Caco-2 (cell line): ENCODE data around the gene AHCYL2. TPM values are rescaled to one million over a fixed set of nuclear protein-coding genes. Genes with fewer than 3 reads are reported as not detected.
A peak's percentile ranks its signal among the peaks of the same experiment; 100 is the strongest.

Experiments
- BruUV-seq: library from RNA; stranded (reverse); fragments of 400-500 nt; replicated peaks from 2 replicates; lab custom pipeline; 2021; lab: Mats Ljungman, UMichigan
- CTCF ChIA-PET: fragments of 300-600 bp; sonication (Branson Sonifier 250); formaldehyde crosslinking; loops from one replicate; lab custom pipeline; 2022; ENCODE audit warnings: antibody characterized with exemption; lab: Charles Lee
- POLR2A ChIA-PET: fragments of 300-600 bp; sonication (Branson Sonifier 250); formaldehyde crosslinking; loops from one replicate; lab custom pipeline; 2022; ENCODE audit warnings: antibody characterized with exemption; lab: Charles Lee
- DNase-seq, 2 experiments: peaks; one replicate each; pipeline versions ENCODE4 v3.0.0 to v3.0.0-alpha.2; 2020 to 2022
- H3K27me3 ChIP-seq: replicated peaks from 2 replicates; pipeline ENCODE4 v1.6.0; 2011; ENCODE audit warnings: low read length; ENCODE audit not compliant: control insufficient read depth, insufficient read depth
- H3K36me3 ChIP-seq: 2 replicates; pipeline ENCODE4 v1.5.1; 2011; ENCODE audit warnings: low read length; ENCODE audit not compliant: control insufficient read depth, insufficient read depth
- H3K4me1 ChIP-seq: fragments of 250-450 bp; sonication (Bioruptor Pico); 2 replicates; pipeline ENCODE4 v1.5.1; 2020; ENCODE audit warnings: mild to moderate bottlenecking
- H3K4me3 ChIP-seq: 2 replicates; pipeline ENCODE4 v1.5.1; 2011; ENCODE audit warnings: low read depth, mild to moderate bottlenecking, control low read depth, low read length
- H3K9me3 ChIP-seq: fragments of 250-450 bp; sonication (Bioruptor Pico); 2 replicates; pipeline ENCODE4 v1.5.1; 2020; ENCODE audit warnings: mild to moderate bottlenecking, moderate library complexity
- H3K27ac Mint-ChIP-seq: one replicate; pipeline ENCODE4 v1.8.0; 2022; ENCODE audit warnings: mixed read lengths; ENCODE audit not compliant: unreplicated experiment
- H3K27me3 Mint-ChIP-seq: one replicate; pipeline ENCODE4 v1.8.0; 2022; ENCODE audit warnings: mixed read lengths; ENCODE audit not compliant: insufficient read depth, unreplicated experiment
- H3K36me3 Mint-ChIP-seq: one replicate; pipeline ENCODE4 v1.8.0; 2022; ENCODE audit warnings: mild to moderate bottlenecking, mixed read lengths; ENCODE audit not compliant: insufficient read depth, unreplicated experiment
- H3K4me1 Mint-ChIP-seq: one replicate; pipeline ENCODE4 v1.8.0; 2022; ENCODE audit warnings: low read depth, mixed read lengths; ENCODE audit not compliant: unreplicated experiment
- H3K4me3 Mint-ChIP-seq: one replicate; pipeline ENCODE4 v1.8.0; 2022; ENCODE audit warnings: mild to moderate bottlenecking, moderate library complexity, mixed read lengths; ENCODE audit not compliant: unreplicated experiment
- H3K9me3 Mint-ChIP-seq: one replicate; pipeline ENCODE4 v1.8.0; 2022; ENCODE audit warnings: mixed read lengths; ENCODE audit not compliant: unreplicated experiment
- CTCF ChIP-seq, 2 experiments: fragments of 200-600 bp in 1 of 2; IDR thresholded peaks; 1 replicate in 1 of 2; 2 replicates in 1 of 2; pipeline versions ENCODE4 v1.5.1 to v1.8.0; 2011 to 2022; ENCODE audit warnings: antibody characterized with exemption in 1 of 2, control low read depth in 1 of 2, inconsistent platforms in 1 of 2, low read depth in 1 of 2, low read length in 1 of 2, mild to moderate bottlenecking in 1 of 2, moderate library complexity in 1 of 2; ENCODE audit not compliant: insufficient read depth in 1 of 2, severe bottlenecking in 1 of 2, unreplicated experiment in 1 of 2
- intact Hi-C: fragments of 100-400 bp; cut with micrococcal nuclease; formaldehyde crosslinking; loops from one replicate; pipeline ENCODE4 v1.10.0; 2022; ENCODE audit not compliant: unreplicated experiment
- total RNA-seq: library from RNA; stranded (reverse); gene quantifications from 2 replicates; pipeline ENCODE4 v1.2.3, GENCODE V29; 2022

AHCYL2 gene
- total RNA-seq, 1 experiment from 2014 or later: 15.8 TPM

GRCh38 chr7:129343099-129343700, 118.4 kb downstream of the AHCYL2 start:
- H3K27me3 ChIP-seq: no peaks in the 10 kb centered on the region
- peak in 1 of 2 experiments; percentile 44 for DNase-seq
- peaks cover 20% of the 10 kb centered on the region for H3K4me1 Mint-ChIP-seq
- H3K4me1 ChIP-seq: no peaks in the 10 kb centered on the region
- CTCF ChIA-PET: interaction anchor here (0.5 to 1.6 kb wide), 13 partner anchors 10 to 374 kb away, joined by 3 to 12 read pairs (median 4); partner anchors contain the start of gene STRIP2
- no peaks in the 10 kb centered on the region for H3K36me3 ChIP-seq
- H3K4me3 Mint-ChIP-seq: no peak overlapping the region
- H3K9me3 ChIP-seq: no peaks in the 10 kb centered on the region
- H3K4me3 ChIP-seq: no peak overlapping the region
- H3K27ac Mint-ChIP-seq: no peak overlapping the region
- POLR2A ChIA-PET: interaction anchor here (0.7 kb wide), 1 partner anchor 9 kb away, joined by 5 read pairs; no protein-coding TSS in a partner anchor
- intact Hi-C loops: loop anchor here (1.0 kb wide), 1 partner anchor 129 kb away; no protein-coding TSS in a partner anchor
- no peaks in the 10 kb centered on the region for H3K36me3 Mint-ChIP-seq
- BruUV-seq: no TSS peak
- TF ChIP-seq CTCF (IDR thresholded peaks at IDR 0.05; ENCODE audit: insufficient read depth in 1 of 2, low read depth in 1 of 2, low read length in 1 of 2, severe bottlenecking in 1 of 2, unreplicated experiment in 1 of 2): peak; percentile 69
- no peaks in the 10 kb centered on the region for H3K9me3 Mint-ChIP-seq
- no peaks in the 10 kb centered on the region for H3K27me3 Mint-ChIP-seq

GRCh38 chr7:129347330-129347729, 122.5 kb downstream of the AHCYL2 start:
- Histone ChIP-seq H3K4me3 (no peak overlapping the region), H3K27me3 (no peaks in the 10 kb centered on the region), H3K9me3 (no peaks in the 10 kb centered on the region), H3K36me3 (no peaks in the 10 kb centered on the region), H3K4me1 (no peaks in the 10 kb centered on the region)
- Mint-ChIP-seq H3K36me3 (no peaks in the 10 kb centered on the region), H3K4me1 (peaks cover 8% of the 10 kb centered on the region), H3K27ac (no peak overlapping the region), H3K9me3 (no peaks in the 10 kb centered on the region), H3K4me3 (no peak overlapping the region), H3K27me3 (no peaks in the 10 kb centered on the region)
- intact Hi-C loops: no loop called here
- no peak for TF ChIP-seq CTCF (IDR thresholded peaks at IDR 0.05; ENCODE audit: insufficient read depth in 1 of 2, low read depth in 1 of 2, low read length in 1 of 2, severe bottlenecking in 1 of 2, unreplicated experiment in 1 of 2)
- no TSS peak for BruUV-seq
- DNase-seq: no peak
- CTCF ChIA-PET: no interaction called here
- POLR2A ChIA-PET: no interaction called here

- BruUV-seq: no TSS peak
- no peaks in the 10 kb centered on the region for H3K9me3 Mint-ChIP-seq
- TF ChIP-seq CTCF (IDR thresholded peaks at IDR 0.05; ENCODE audit: insufficient read depth in 1 of 2, low read depth in 1 of 2, low read length in 1 of 2, severe bottlenecking in 1 of 2, unreplicated experiment in 1 of 2): no peak
- H3K4me1 Mint-ChIP-seq: peaks cover 8% of the 10 kb centered on the region
- H3K36me3 Mint-ChIP-seq: no peaks in the 10 kb centered on the region
- Histone ChIP-seq H3K36me3 (no peaks in the 10 kb centered on the region), H3K9me3 (no peaks in the 10 kb centered on the region), H3K4me3 (no peak overlapping the region), H3K27me3 (no peaks in the 10 kb centered on the region), H3K4me1 (0 out of 2 replicates have a peak, but pooled peaks cover 2% of the 10 kb centered on the region)
- no peak for DNase-seq
- H3K27ac Mint-ChIP-seq: no peak overlapping the region
- CTCF ChIA-PET: no interaction called here
- POLR2A ChIA-PET: no interaction called here
- H3K4me3 Mint-ChIP-seq: no peak overlapping the region
- intact Hi-C loops: no loop called here
- H3K27me3 Mint-ChIP-seq: no peaks in the 10 kb centered on the region
These were observed 123.4 kb downstream of the AHCYL2 start for GRCh38 chr7:129348023-129348740.
